Esophagus squamous epithelium (tissue), 5 donors: ENCODE results near the gene PLXDC1. TPM values are rescaled to one million over a fixed set of nuclear protein-coding genes. Genes with fewer than 3 reads are reported as not detected.
A peak's percentile ranks its signal among the peaks of the same experiment; 100 is the strongest.
"Not testable (repeated sequence)": the region's sequence is repeated elsewhere in the genome, so short reads cannot be mapped to it uniquely, and the experiment has no call there.

Source experiments
- DNase-seq: peaks from one replicate; lab custom pipeline; 2025; lab: John Stamatoyannopoulos, UW
- H3K27ac ChIP-seq, 4 donors: fragments of 200-600 bp; sonication (generic); one replicate each; pipeline ENCODE4 v1.5.1; 2016 to 2019; ENCODE audit warnings: mild to moderate bottlenecking in 1 of 4
- H3K27me3 ChIP-seq, 4 donors: fragments of 200-600 bp; sonication (generic); 1 replicate in 3 of 4; 2 replicates in 1 of 4; pipeline versions ENCODE4 v1.5.1 to v1.6.0; 2017 to 2021; ENCODE audit warnings: antibody characterized with exemption in 1 of 4
- H3K36me3 ChIP-seq, 3 donors: fragments of 200-600 bp; sonication (generic); one replicate each; pipeline ENCODE4 v1.5.1; 2016 to 2019
- H3K4me1 ChIP-seq, 3 donors: fragments of 200-600 bp; sonication (generic); one replicate each; pipeline ENCODE4 v1.5.1; 2017 to 2019
- H3K4me3 ChIP-seq, 4 donors: fragments of 200-600 bp; sonication (generic); 1 replicate in 3 of 4; 2 replicates in 1 of 4; pipeline ENCODE4 v1.5.1; 2016 to 2019; ENCODE audit warnings: mild to moderate bottlenecking in 2 of 4, moderate library complexity in 1 of 4
- H3K9me3 ChIP-seq, 3 donors: fragments of 200-600 bp; sonication (generic); one replicate each; pipeline ENCODE4 v1.5.1; 2016 to 2019
- POLR2A ChIP-seq, 4 donors: fragments of 450-650 bp; IDR thresholded peaks; one replicate each; pipeline ENCODE4 v1.6.1; 2017; ENCODE audit warnings: antibody characterized with exemption in 4 of 4, mild to moderate bottlenecking in 4 of 4, moderate library complexity in 3 of 4
- WGBS, 2 donors: methylation state at CpG; one replicate each; pipeline ENCODE4 v1.1.5; 2018; 5-methylcytosine and 5-hydroxymethylcytosine counted together
- intact Hi-C: fragments of 100-400 bp; cut with DNase I; formaldehyde crosslinking; loops from one replicate; pipeline ENCODE4 v1.15.0; 2022
- total RNA-seq, 4 donors: library from RNA; depleted of rRNA; stranded (reverse); fragments of >200 nt; gene quantifications; one replicate each; pipeline ENCODE4 v1.1.0, GENCODE V29; 2016
- TF ChIP-seq, protein P1 (sequence below), 6 experiments: fragments of 450-650 bp in 4 of 6; fragments of 200-600 bp in 2 of 6; sonication (generic) in 2 of 6; IDR thresholded peaks; one replicate each; pipeline ENCODE4 v1.5.1; 2016 to 2019; ENCODE audit warnings: antibody characterized with exemption in 6 of 6, mild to moderate bottlenecking in 4 of 6, moderate library complexity in 4 of 6
- donor health status: DM: yes; HTN: yes; CAD: no.

PLXDC1 gene
- total RNA-seq, 4 donors from 2014 or later, result 1.2 to 7.2 (median 4.6) TPM

DNA sequence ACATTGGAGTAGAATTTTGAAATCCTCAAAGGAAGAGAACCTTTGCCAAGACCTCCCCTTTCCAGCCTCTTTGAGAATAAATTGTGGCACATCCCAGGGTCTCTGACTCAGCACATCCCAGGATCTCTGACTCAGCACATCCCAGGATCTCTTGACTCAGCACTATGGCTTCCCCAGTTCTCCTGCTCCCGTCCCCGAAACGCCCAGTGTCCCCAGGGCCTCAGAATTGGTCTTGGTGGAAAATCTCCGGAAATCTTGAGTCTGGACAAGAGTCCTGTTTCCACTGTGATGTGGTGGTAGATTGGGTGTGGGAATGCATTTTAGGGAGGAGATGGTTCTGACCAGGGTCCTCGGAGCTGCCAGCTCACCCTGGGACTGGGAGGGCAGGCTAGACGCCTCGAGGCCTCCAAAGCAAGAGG, 19.2 kb downstream of the PLXDC1 start:
- intact Hi-C loops, result no loop called here
- Histone ChIP-seq H3K4me1 (peaks cover 0 to 6% (median 3%) of the 10 kb centered on the region in 3 donors), H3K9me3 (no peaks in the 10 kb centered on the region), H3K27me3 (no peaks in the 10 kb centered on the region), H3K36me3 (no peaks in the 10 kb centered on the region), H3K4me3 (no peak overlapping the region), H3K27ac (peak overlapping the region in 2 of 4 donors; percentile 52 to 58)
- WGBS, 2 donors, result 62% methylated on average over 7 of the region's 7 CpGs; no CpG with 5 or more reads in 1 of the 2 donors
- TF ChIP-seq POLR2A (IDR thresholded peaks at IDR 0.05), result no peak
- TF ChIP-seq, protein P1, sequence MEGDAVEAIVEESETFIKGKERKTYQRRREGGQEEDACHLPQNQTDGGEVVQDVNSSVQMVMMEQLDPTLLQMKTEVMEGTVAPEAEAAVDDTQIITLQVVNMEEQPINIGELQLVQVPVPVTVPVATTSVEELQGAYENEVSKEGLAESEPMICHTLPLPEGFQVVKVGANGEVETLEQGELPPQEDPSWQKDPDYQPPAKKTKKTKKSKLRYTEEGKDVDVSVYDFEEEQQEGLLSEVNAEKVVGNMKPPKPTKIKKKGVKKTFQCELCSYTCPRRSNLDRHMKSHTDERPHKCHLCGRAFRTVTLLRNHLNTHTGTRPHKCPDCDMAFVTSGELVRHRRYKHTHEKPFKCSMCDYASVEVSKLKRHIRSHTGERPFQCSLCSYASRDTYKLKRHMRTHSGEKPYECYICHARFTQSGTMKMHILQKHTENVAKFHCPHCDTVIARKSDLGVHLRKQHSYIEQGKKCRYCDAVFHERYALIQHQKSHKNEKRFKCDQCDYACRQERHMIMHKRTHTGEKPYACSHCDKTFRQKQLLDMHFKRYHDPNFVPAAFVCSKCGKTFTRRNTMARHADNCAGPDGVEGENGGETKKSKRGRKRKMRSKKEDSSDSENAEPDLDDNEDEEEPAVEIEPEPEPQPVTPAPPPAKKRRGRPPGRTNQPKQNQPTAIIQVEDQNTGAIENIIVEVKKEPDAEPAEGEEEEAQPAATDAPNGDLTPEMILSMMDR (IDR thresholded peaks at IDR 0.05), result no peak
- no peak for DNase-seq

GRCh38 chr17:39131616-39132015, 19.8 kb downstream of the PLXDC1 start:
- WGBS, 2 donors, result 76% methylated on average over 4 of the region's 6 CpGs; no CpG with 5 or more reads in 1 of the 2 donors
- H3K27ac ChIP-seq, result peak overlapping the region in 3 of 4 donors; percentile 16 to 58 (median 49)
- H3K36me3 ChIP-seq, result no peaks in the 10 kb centered on the region
- H3K4me3 ChIP-seq, result no peak overlapping the region
- peaks cover 0 to 6% (median 3%) of the 10 kb centered on the region in 3 donors for H3K4me1 ChIP-seq
- DNase-seq, result no peak
- no peak for TF ChIP-seq POLR2A (IDR thresholded peaks at IDR 0.05)
- TF ChIP-seq, protein P1 (IDR thresholded peaks at IDR 0.05), result no peak
- H3K9me3 ChIP-seq, result no peaks in the 10 kb centered on the region
- H3K27me3 ChIP-seq, result no peaks in the 10 kb centered on the region
- intact Hi-C loops, result no loop called here

GRCh38 chr17:39130205-39130604, 21.2 kb downstream of the PLXDC1 start:
- H3K4me3 ChIP-seq, result no peak overlapping the region
- H3K27me3 ChIP-seq, result no peaks in the 10 kb centered on the region
- no peak overlapping the region for H3K27ac ChIP-seq
- WGBS, 2 donors, result 78 to 83% methylated on average over 3 of the region's 3 CpGs
- intact Hi-C loops, result no loop called here
- H3K36me3 ChIP-seq, result no peaks in the 10 kb centered on the region
- H3K9me3 ChIP-seq, result no peaks in the 10 kb centered on the region
- no peak for DNase-seq
- H3K4me1 ChIP-seq, result peaks cover 0 to 6% (median 3%) of the 10 kb centered on the region in 3 donors
- no peak for TF ChIP-seq POLR2A (IDR thresholded peaks at IDR 0.05)
- TF ChIP-seq, protein P1 (IDR thresholded peaks at IDR 0.05), result no peak

DNA sequence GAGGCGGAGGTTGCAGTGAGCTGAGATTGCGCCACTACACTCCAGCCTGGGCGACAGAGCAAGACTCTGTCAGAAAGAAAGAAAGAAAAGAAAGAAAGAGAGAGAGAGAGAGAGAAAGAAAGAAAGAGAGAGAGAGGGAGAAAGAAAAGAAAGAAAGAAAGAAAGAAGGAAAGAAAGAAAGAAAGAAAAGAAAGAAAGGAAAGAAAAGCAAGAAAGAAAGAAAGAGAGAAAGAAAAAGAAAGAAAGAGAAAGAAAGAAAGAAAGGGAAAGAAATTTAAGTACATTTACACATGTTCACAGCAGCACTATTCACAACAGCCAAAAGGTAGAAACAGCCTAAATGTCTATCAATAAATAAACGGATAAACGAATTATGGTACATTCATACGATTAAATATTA, 21.9 kb downstream of the PLXDC1 start:
- intact Hi-C loops, H3K9me3 ChIP-seq, H3K27me3 ChIP-seq, H3K27ac ChIP-seq, DNase-seq, H3K4me1 ChIP-seq, H3K4me3 ChIP-seq, H3K36me3 ChIP-seq: not testable (repeated sequence)
- WGBS, 2 donors, result 63 to 83% methylated on average over 5 to 6 of the region's 6 CpGs

DNA sequence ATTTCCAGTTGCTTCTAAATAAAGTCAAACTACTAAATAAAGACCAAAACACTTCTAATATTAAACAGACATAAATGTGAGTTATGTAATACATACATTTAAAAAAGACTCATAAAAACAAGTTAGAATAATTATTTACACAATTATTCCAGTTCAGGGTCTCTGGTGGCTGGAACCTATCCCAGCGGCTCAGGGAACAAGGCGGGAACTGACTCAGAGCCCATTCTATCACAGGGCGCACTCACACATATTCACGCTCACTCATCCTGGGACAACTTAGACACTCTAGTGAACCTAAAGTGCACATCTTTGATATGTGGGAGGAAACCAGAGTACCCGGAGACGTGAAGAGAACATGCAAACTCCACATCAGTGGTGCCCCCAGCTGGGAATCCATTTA, 25.0 kb downstream of the PLXDC1 start:
- 69 to 70% methylated on average over 4 to 6 of the region's 6 CpGs for WGBS, 2 donors
- H3K4me3 ChIP-seq, result no peak overlapping the region
- H3K27me3 ChIP-seq, result no peaks in the 10 kb centered on the region
- no peak overlapping the region for H3K27ac ChIP-seq
- no peak for DNase-seq
- TF ChIP-seq POLR2A (IDR thresholded peaks at IDR 0.05), result no peak
- TF ChIP-seq, protein P1 (IDR thresholded peaks at IDR 0.05), result no peak
- H3K36me3 ChIP-seq, result no peaks in the 10 kb centered on the region
- peaks cover 0 to 8% (median 0%) of the 10 kb centered on the region in 3 donors for H3K4me1 ChIP-seq
- intact Hi-C loops, result no loop called here
- H3K9me3 ChIP-seq, result no peaks in the 10 kb centered on the region
